Transverse colon (tissue), 4 donors: ENCODE results near the gene DMGDH. TPM values are rescaled to one million over a fixed set of nuclear protein-coding genes. Genes with fewer than 3 reads are reported as not detected.
A peak's percentile ranks its signal among the peaks of the same experiment; 100 is the strongest.

Experiments used
- DNase-seq: peaks from one replicate; pipeline ENCODE4 v3.0.0-alpha.2; 2019
- H3K27ac ChIP-seq, 4 donors: fragments of 200-600 bp; sonication (generic); 2 replicates each; pipeline ENCODE4 v1.5.1; 2016 to 2018; ENCODE audit warnings: inconsistent platforms in 4 of 4
- H3K27me3 ChIP-seq: fragments of 200-600 bp; sonication (generic); 2 replicates; pipeline ENCODE4 v1.5.1; 2017; ENCODE audit warnings: inconsistent platforms
- H3K36me3 ChIP-seq, 4 donors: fragments of 200-600 bp; sonication (generic); 2 replicates each; pipeline ENCODE4 v1.5.1; 2017 to 2019; ENCODE audit warnings: inconsistent platforms in 4 of 4
- H3K4me1 ChIP-seq, 4 donors: fragments of 200-600 bp; sonication (generic); 2 replicates each; pipeline ENCODE4 v1.5.1; 2017 to 2020; ENCODE audit warnings: inconsistent platforms in 4 of 4
- H3K4me3 ChIP-seq, 4 donors: fragments of 200-600 bp; sonication (generic); 1 replicate in 1 of 4; 2 replicates in 3 of 4; pipeline versions ENCODE4 v1.5.1 to v1.6.1; 2017 to 2019; ENCODE audit warnings: inconsistent platforms in 4 of 4
- H3K9me3 ChIP-seq, 2 donors: fragments of 200-600 bp; sonication (generic); 2 replicates each; pipeline ENCODE4 v1.5.1; 2017 to 2019; ENCODE audit warnings: inconsistent platforms in 2 of 2
- EP300 ChIP-seq: sonication (generic); formaldehyde crosslinking; IDR thresholded peaks from one replicate; pipeline ENCODE4 v1.6.1; 2017; ENCODE audit warnings: antibody characterized with exemption, low read depth
- POLR2A ChIP-seq: fragments of 450-650 bp; IDR thresholded peaks from one replicate; pipeline ENCODE4 v1.6.1; 2016; ENCODE audit warnings: antibody characterized with exemption, mild to moderate bottlenecking, moderate library complexity
- POLR2AphosphoS5 ChIP-seq, 3 donors: sonication (generic); formaldehyde crosslinking; IDR thresholded peaks; one replicate each; pipeline ENCODE4 v1.6.1; 2016; ENCODE audit warnings: antibody characterized with exemption in 3 of 3
- WGBS, 2 donors: methylation state at CpG; one replicate each; pipeline ENCODE4 v1.1.5; 2018; ENCODE audit warnings: low coverage in 1 of 2; 5-methylcytosine and 5-hydroxymethylcytosine counted together
- in situ Hi-C, 4 donors: fragments of 200-750 bp; cut with MboI; loops; one replicate each; pipeline versions ENCODE4 v1.15.0 to v1.15.1; 2017; ENCODE audit warnings: low sequenced_read_pairs in 3 of 4, low pct_ligation_motif_present in 1 of 4, low pct_unique_long_range_greater_than_20kb in 1 of 4
- intact Hi-C: fragments of 100-400 bp; cut with DNase I; formaldehyde crosslinking; loops from one replicate; pipeline ENCODE4 v1.15.1; 2023; ENCODE audit warnings: low total_unique reads
- total RNA-seq, 4 donors: library from RNA; depleted of rRNA; stranded (reverse); fragments of >200 nt; gene quantifications; one replicate each; pipeline ENCODE4 v1.1.0, GENCODE V29; 2016
- TF ChIP-seq, protein P1 (sequence below), 5 experiments: fragments of 200-600 bp in 3 of 5; fragments of 450-650 bp in 2 of 5; sonication (generic) in 3 of 5; IDR thresholded peaks; 1 replicate in 2 of 5; 2 replicates in 3 of 5; pipeline ENCODE4 v1.5.1; 2016 to 2017; ENCODE audit warnings: antibody characterized with exemption in 5 of 5, inconsistent platforms in 3 of 5, mild to moderate bottlenecking in 2 of 5, moderate library complexity in 1 of 5

DMGDH gene
- total RNA-seq, 4 donors from 2014 or later, result 0.41 to 2.7 TPM; not detected in 2

DNA sequence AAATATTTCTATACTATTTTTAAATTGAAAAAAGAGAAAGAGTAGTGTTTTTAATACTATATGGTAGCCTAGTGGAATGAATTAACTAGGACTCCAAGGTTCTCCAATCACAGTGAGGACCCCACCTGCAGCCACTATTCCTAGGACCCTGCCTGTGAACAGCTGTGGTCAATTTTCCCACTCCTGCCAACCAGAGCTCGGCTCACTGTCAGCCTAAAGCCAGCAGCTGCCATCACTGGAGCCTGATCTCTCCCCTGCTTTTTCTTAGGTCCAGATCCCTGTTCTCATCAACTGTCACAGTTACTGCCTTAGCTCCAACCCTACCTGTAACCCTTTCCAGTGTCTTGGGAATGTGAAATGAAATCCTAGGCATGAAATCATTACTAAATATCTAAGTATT lies 109.7 kb downstream of the DMGDH start:
- Histone ChIP-seq H3K4me3 (no peak overlapping the region), H3K27ac (no peak overlapping the region), H3K27me3 (no peaks in the 10 kb centered on the region), H3K36me3 (no peaks in the 10 kb centered on the region), H3K4me1 (peaks cover 0 to 17% (median 7%) of the 10 kb centered on the region in 4 donors), H3K9me3 (no peaks in the 10 kb centered on the region)
- 75 to 100% methylated on average over 1 of the region's 1 CpG for WGBS, 2 donors
- intact Hi-C loops (loop anchor here (5.0 kb wide), 1 partner anchor 422 kb away; no protein-coding TSS in a partner anchor), in situ Hi-C loops (loop anchor here in 1 of 4 donors (25.0 kb wide), 1 partner anchor 622 kb away; no protein-coding TSS in a partner anchor)
- DNase-seq, result no peak
- TF ChIP-seq EP300 (no peak), POLR2AphosphoS5 (IDR thresholded peaks at IDR 0.05) (no peak), POLR2A (no peak)
- TF ChIP-seq, protein P1, sequence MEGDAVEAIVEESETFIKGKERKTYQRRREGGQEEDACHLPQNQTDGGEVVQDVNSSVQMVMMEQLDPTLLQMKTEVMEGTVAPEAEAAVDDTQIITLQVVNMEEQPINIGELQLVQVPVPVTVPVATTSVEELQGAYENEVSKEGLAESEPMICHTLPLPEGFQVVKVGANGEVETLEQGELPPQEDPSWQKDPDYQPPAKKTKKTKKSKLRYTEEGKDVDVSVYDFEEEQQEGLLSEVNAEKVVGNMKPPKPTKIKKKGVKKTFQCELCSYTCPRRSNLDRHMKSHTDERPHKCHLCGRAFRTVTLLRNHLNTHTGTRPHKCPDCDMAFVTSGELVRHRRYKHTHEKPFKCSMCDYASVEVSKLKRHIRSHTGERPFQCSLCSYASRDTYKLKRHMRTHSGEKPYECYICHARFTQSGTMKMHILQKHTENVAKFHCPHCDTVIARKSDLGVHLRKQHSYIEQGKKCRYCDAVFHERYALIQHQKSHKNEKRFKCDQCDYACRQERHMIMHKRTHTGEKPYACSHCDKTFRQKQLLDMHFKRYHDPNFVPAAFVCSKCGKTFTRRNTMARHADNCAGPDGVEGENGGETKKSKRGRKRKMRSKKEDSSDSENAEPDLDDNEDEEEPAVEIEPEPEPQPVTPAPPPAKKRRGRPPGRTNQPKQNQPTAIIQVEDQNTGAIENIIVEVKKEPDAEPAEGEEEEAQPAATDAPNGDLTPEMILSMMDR (IDR thresholded peaks at IDR 0.05), result no peak

- no peaks in the 10 kb centered on the region for H3K9me3 ChIP-seq
- no peaks in the 10 kb centered on the region for H3K27me3 ChIP-seq
- H3K4me1 ChIP-seq, result peaks cover 0 to 17% (median 7%) of the 10 kb centered on the region in 4 donors
- peak overlapping the region in 3 of 4 donors; percentile 33 to 70 (median 60) for H3K27ac ChIP-seq
- in situ Hi-C loops (loop anchor here in 1 of 4 donors (25.0 kb wide), 1 partner anchor 622 kb away; no protein-coding TSS in a partner anchor), intact Hi-C loops (no loop called here)
- WGBS, 2 donors, result 67 to 82% methylated on average over 3 of the region's 3 CpGs
- no peaks in the 10 kb centered on the region for H3K36me3 ChIP-seq
- DNase-seq, result no peak
- no peak overlapping the region for H3K4me3 ChIP-seq
- TF ChIP-seq POLR2AphosphoS5 (IDR thresholded peaks at IDR 0.05), result no peak
- no peak for TF ChIP-seq POLR2A
- no peak for TF ChIP-seq EP300
- TF ChIP-seq, protein P1 (IDR thresholded peaks at IDR 0.05), result no peak
Measured at GRCh38 chr5:78958672-78959445, 110.6 kb downstream of the DMGDH start.

DNA sequence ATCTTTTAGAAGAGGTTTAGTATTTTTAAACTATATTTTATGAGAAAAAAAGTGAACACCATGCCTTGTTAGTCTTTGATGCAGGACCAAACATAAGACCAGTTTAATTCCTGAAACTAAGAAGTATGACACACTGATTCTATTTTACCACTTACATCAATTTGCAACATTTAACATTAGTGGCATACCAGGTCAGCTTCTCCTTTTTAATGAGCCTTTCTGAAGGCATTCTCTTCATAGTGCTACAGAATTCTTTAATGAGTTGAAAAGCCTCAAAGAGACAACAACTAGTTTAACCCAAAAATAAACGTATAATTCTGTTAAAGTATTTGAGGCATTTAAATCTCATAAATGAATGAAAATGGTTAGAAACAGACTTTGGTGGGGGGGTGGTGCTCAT lies 112.6 kb downstream of the DMGDH start:
- intact Hi-C loops, result no loop called here
- H3K27ac ChIP-seq, result no peak overlapping the region
- WGBS, 2 donors, result 82 to 88% methylated on average over 1 of the region's 1 CpG
- in situ Hi-C loops, result loop anchor here in 1 of 4 donors (25.0 kb wide), 1 partner anchor 620 kb away; no protein-coding TSS in a partner anchor
- H3K36me3 ChIP-seq, result no peaks in the 10 kb centered on the region
- peaks cover 0 to 17% (median 7%) of the 10 kb centered on the region in 4 donors for H3K4me1 ChIP-seq
- H3K27me3 ChIP-seq, result no peaks in the 10 kb centered on the region
- no peak overlapping the region for H3K4me3 ChIP-seq
- TF ChIP-seq POLR2AphosphoS5 (IDR thresholded peaks at IDR 0.05) (no peak), POLR2A (no peak), EP300 (no peak)
- TF ChIP-seq, protein P1 (IDR thresholded peaks at IDR 0.05), result no peak
- H3K9me3 ChIP-seq, result no peaks in the 10 kb centered on the region
- no peak for DNase-seq

DNA sequence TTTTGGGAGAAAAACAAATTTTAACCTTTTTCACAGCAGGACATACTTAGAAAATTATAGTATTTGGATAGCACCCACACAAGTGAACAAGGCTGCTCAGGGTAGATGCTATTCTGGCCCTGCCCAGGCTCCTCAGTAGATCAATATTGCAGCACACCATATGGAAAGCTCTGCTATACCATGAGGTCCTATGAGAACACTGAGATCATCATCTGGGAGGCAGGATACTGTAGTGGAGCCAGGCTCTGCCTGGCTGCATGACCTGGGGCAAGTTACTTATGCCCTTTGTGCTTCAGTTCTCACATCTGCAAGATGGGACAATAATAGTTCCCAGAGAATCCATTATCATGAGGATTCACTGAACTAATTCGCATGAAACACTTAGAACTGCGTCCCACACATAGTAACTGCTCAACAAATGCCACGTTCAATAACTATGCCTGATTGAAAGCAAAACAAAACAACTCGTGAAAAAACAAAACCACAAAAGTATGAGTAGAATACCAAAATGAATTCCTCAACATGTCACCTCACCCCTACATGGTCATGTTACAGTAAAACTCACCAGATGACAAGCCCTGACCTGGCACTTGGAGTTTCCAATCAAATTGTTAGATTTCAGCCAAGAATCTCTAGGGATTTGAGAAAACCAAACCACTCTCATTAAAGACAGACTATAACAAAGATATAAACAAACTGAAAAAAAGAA lies 116.2 kb downstream of the DMGDH start:
- in situ Hi-C loops, result loop anchor here in 1 of 4 donors (25.0 kb wide), 1 partner anchor 616 kb away; no protein-coding TSS in a partner anchor
- intact Hi-C loops, result no loop called here
- WGBS, 2 donors, result 80 to 82% methylated on average over 1 to 4 of the region's 4 CpGs
- no peak overlapping the region for H3K4me3 ChIP-seq
- DNase-seq, result no peak
- H3K27me3 ChIP-seq, result no peaks in the 10 kb centered on the region
- peaks cover 0 to 4% (median 2%) of the 10 kb centered on the region in 4 donors for H3K4me1 ChIP-seq
- no peaks in the 10 kb centered on the region for H3K36me3 ChIP-seq
- no peaks in the 10 kb centered on the region for H3K9me3 ChIP-seq
- TF ChIP-seq, protein P1 (IDR thresholded peaks at IDR 0.05), result no peak
- TF ChIP-seq POLR2A, result no peak
- TF ChIP-seq EP300, result no peak
- no peak for TF ChIP-seq POLR2AphosphoS5 (IDR thresholded peaks at IDR 0.05)
- H3K27ac ChIP-seq, result no peak overlapping the region
